Effector memory CD8-positive, alpha-beta T cell (primary cell): ENCODE data around the gene RASIP1.

Source experiments
- ATAC-seq: fragments of 150-1000 bp; cut with Tn5 transposase; replicated peaks from 2 replicates; pipeline ENCODE4 v1.10.0; 2021; ENCODE audit warnings: mild to moderate bottlenecking, moderate library complexity
- DNase-seq, 3 experiments: peaks; one replicate each; pipeline ENCODE4 v3.0.0; 2021
- H3K27ac Mint-ChIP-seq, 2 donors: one replicate each; pipeline ENCODE4 v1.8.0; 2022; ENCODE audit warnings: mild to moderate bottlenecking in 2 of 2, mixed read lengths in 2 of 2, moderate library complexity in 2 of 2
- H3K27me3 Mint-ChIP-seq, 2 donors: one replicate each; pipeline ENCODE4 v1.8.0; 2022; ENCODE audit warnings: mixed read lengths in 2 of 2
- H3K36me3 Mint-ChIP-seq: one replicate; pipeline ENCODE4 v1.8.0; 2022; ENCODE audit warnings: mild to moderate bottlenecking, moderate library complexity, mixed read lengths; ENCODE audit not compliant: insufficient read depth
- H3K4me1 Mint-ChIP-seq, 2 donors: one replicate each; pipeline ENCODE4 v1.8.0; 2022; ENCODE audit warnings: low read depth in 2 of 2, mixed read lengths in 2 of 2
- H3K4me3 Mint-ChIP-seq, 2 donors: one replicate each; pipeline ENCODE4 v1.8.0; 2022; ENCODE audit warnings: mild to moderate bottlenecking in 2 of 2, mixed read lengths in 2 of 2, moderate library complexity in 2 of 2
- H3K9me3 Mint-ChIP-seq, 2 donors: one replicate each; pipeline ENCODE4 v1.8.0; 2022; ENCODE audit warnings: mixed read lengths in 2 of 2

RASIP1 gene

GRCh38 chr19:48737360-48737998, 2.9 kb downstream of the RASIP1 start:
- Mint-ChIP-seq H3K9me3 (no peaks in the 10 kb centered on the region), H3K36me3 (no peaks in the 10 kb centered on the region), H3K27ac (no peak overlapping the region), H3K4me3 (peak overlapping the region; percentile 39 to 46), H3K4me1 (peaks cover 8 to 12% of the 10 kb centered on the region in 2 donors), H3K27me3 (peaks cover 6% of the 10 kb centered on the region in 2 donors)
- ATAC-seq: no peak
- no peak for DNase-seq

- peaks cover 5% of the 10 kb centered on the region in 2 donors for H3K4me1 Mint-ChIP-seq
- H3K36me3 Mint-ChIP-seq: peaks cover 3% of the 10 kb centered on the region
- peaks cover 6 to 9% of the 10 kb centered on the region in 2 donors for H3K27me3 Mint-ChIP-seq
- H3K4me3 Mint-ChIP-seq: no peak overlapping the region
- H3K9me3 Mint-ChIP-seq: no peaks in the 10 kb centered on the region
- DNase-seq: no peak
- no peak for ATAC-seq
- H3K27ac Mint-ChIP-seq: no peak overlapping the region
Measured at GRCh38 chr19:48735031-48735615, 5.3 kb downstream of the RASIP1 start.

- Mint-ChIP-seq H3K36me3 (peaks cover 3% of the 10 kb centered on the region), H3K4me1 (peaks cover 5% of the 10 kb centered on the region in 2 donors), H3K4me3 (no peak overlapping the region), H3K27ac (no peak overlapping the region), H3K27me3 (peaks cover 6 to 9% of the 10 kb centered on the region in 2 donors), H3K9me3 (no peaks in the 10 kb centered on the region)
- DNase-seq: no peak
- ATAC-seq: no peak
Measured at GRCh38 chr19:48734625-48735024, 5.8 kb downstream of the RASIP1 start.

- Mint-ChIP-seq H3K4me1 (peaks cover 4 to 10% of the 10 kb centered on the region in 2 donors), H3K4me3 (no peak overlapping the region), H3K9me3 (no peaks in the 10 kb centered on the region), H3K36me3 (peaks cover 6% of the 10 kb centered on the region), H3K27me3 (peaks cover 6 to 9% of the 10 kb centered on the region in 2 donors), H3K27ac (no peak overlapping the region)
- no peak for ATAC-seq
- DNase-seq: no peak
Measured at GRCh38 chr19:48731452-48731851, 9.0 kb downstream of the RASIP1 start.

GRCh38 chr19:48728911-48729664, 11.3 kb downstream of the RASIP1 start:
- no peak overlapping the region for H3K4me3 Mint-ChIP-seq
- peaks cover 6 to 9% of the 10 kb centered on the region in 2 donors for H3K27me3 Mint-ChIP-seq

GRCh38 chr19:48726556-48726955, 13.9 kb downstream of the RASIP1 start:
- peaks cover 6 to 8% of the 10 kb centered on the region in 2 donors for H3K9me3 Mint-ChIP-seq
- H3K4me1 Mint-ChIP-seq: peaks cover 17 to 22% of the 10 kb centered on the region in 2 donors
- DNase-seq: no peak
- H3K36me3 Mint-ChIP-seq: peaks cover 6% of the 10 kb centered on the region
- peak; percentile 79 for ATAC-seq
- H3K27me3 Mint-ChIP-seq: no peaks in the 10 kb centered on the region
- H3K27ac Mint-ChIP-seq: peak overlapping the region; percentile 14 to 47
- no peak overlapping the region for H3K4me3 Mint-ChIP-seq

More at GRCh38 chr19:48728911-48729664, 11.3 kb downstream of the RASIP1 start:
- H3K4me1 Mint-ChIP-seq: peaks cover 17 to 22% of the 10 kb centered on the region in 2 donors
- no peak overlapping the region for H3K27ac Mint-ChIP-seq
- DNase-seq (no peak), ATAC-seq (no peak)
- H3K36me3 Mint-ChIP-seq: peaks cover 9% of the 10 kb centered on the region
- H3K9me3 Mint-ChIP-seq: peaks cover 6 to 8% of the 10 kb centered on the region in 2 donors

- Mint-ChIP-seq H3K27me3 (no peaks in the 10 kb centered on the region), H3K27ac (peak overlapping the region; percentile 1 to 63), H3K4me1 (peaks cover 25 to 29% of the 10 kb centered on the region in 2 donors), H3K36me3 (peaks cover 6% of the 10 kb centered on the region), H3K4me3 (peak overlapping the region; percentile 18 to 37), H3K9me3 (peaks cover 6 to 8% of the 10 kb centered on the region in 2 donors)
- ATAC-seq: peak; percentile 43
- DNase-seq: peak; percentile 23 to 44 (median 26)
Measured at GRCh38 chr19:48724796-48725753, 15.3 kb downstream of the RASIP1 start.

- Mint-ChIP-seq H3K4me3 (no peak overlapping the region), H3K4me1 (peaks cover 25% of the 10 kb centered on the region in 2 donors), H3K27ac (no peak overlapping the region), H3K27me3 (no peaks in the 10 kb centered on the region), H3K36me3 (peaks cover 10% of the 10 kb centered on the region), H3K9me3 (peaks cover 6 to 8% of the 10 kb centered on the region in 2 donors)
- no peak for ATAC-seq
- DNase-seq: no peak
Measured at GRCh38 chr19:48722196-48722708, 18.2 kb downstream of the RASIP1 start.

- DNase-seq (peak; percentile 81 to 87 (median 83)), ATAC-seq (peak; percentile 86)
- Mint-ChIP-seq H3K9me3 (peaks cover 6 to 8% of the 10 kb centered on the region in 2 donors), H3K36me3 (peaks cover 4% of the 10 kb centered on the region), H3K27me3 (no peaks in the 10 kb centered on the region), H3K4me3 (peak overlapping the region; percentile 93 to 94), H3K27ac (peak overlapping the region; percentile 94 to 95), H3K4me1 (peaks cover 15 to 18% of the 10 kb centered on the region in 2 donors)
Measured at GRCh38 chr19:48720613-48721296, 19.7 kb downstream of the RASIP1 start.

GRCh38 chr19:48720251-48720612, 20.2 kb downstream of the RASIP1 start:
- Mint-ChIP-seq H3K36me3 (peaks cover 4% of the 10 kb centered on the region), H3K4me3 (peak overlapping the region; percentile 93 to 94), H3K27ac (peak overlapping the region; percentile 94 to 95), H3K9me3 (peaks cover 4 to 6% of the 10 kb centered on the region in 2 donors), H3K4me1 (peaks cover 12 to 14% of the 10 kb centered on the region in 2 donors), H3K27me3 (no peaks in the 10 kb centered on the region)
- peak; percentile 3 for ATAC-seq
- no peak for DNase-seq

GRCh38 chr19:48719263-48720171, 20.9 kb downstream of the RASIP1 start, which contains the start of gene MAMSTR:
Gene MAMSTR (minus strand): TSS chr19:48719725. CDS start chr19:48719031, 694 bp downstream.
- DNase-seq (no peak), ATAC-seq (no peak)
- Mint-ChIP-seq H3K36me3 (peaks cover 4% of the 10 kb centered on the region), H3K9me3 (no peaks in the 10 kb centered on the region), H3K4me1 (peaks cover 12 to 15% of the 10 kb centered on the region in 2 donors), H3K27ac (peak within 1 kb of the TSS; percentile 94 to 95), H3K27me3 (no peaks in the 10 kb centered on the region), H3K4me3 (peak within 1 kb of the TSS; percentile 93 to 94)
